H1 (cell line): ENCODE data around the gene ZFAND3. TPM values are rescaled to one million over a fixed set of nuclear protein-coding genes. Genes with fewer than 3 reads are reported as not detected.
A peak's percentile ranks its signal among the peaks of the same experiment; 100 is the strongest.

Experiments
- CTCF ChIA-PET: fragments of 300-600 bp; sonication (Branson Sonifier 250); formaldehyde crosslinking; loops from one replicate; lab custom pipeline; 2021; ENCODE audit not compliant: partially characterized antibody; lab: Charles Lee
- POLR2A ChIA-PET: fragments of 300-600 bp; sonication (Branson Sonifier 250); formaldehyde crosslinking; loops from one replicate; lab custom pipeline; 2021; ENCODE audit warnings: inconsistent platforms; ENCODE audit not compliant: partially characterized antibody; lab: Charles Lee
- DNase-seq, 2 experiments: peaks; one replicate each; pipeline versions ENCODE4 v3.0.0 to v3.0.0-alpha.2; 2010 to 2022; ENCODE audit warnings: low spot score in 2 of 2, low read depth in 1 of 2, mixed read lengths in 1 of 2
- FAIRE-seq: peaks from 2 replicates; lab custom pipeline; 2011; peaks lifted over from hg19 to GRCh38; lab: Jason Lieb, UNC
- H2AFZ ChIP-seq: 2 replicates; pipeline ENCODE4 v1.8.1; 2012; ENCODE audit warnings: low read length, inconsistent platforms
- H2AK5ac ChIP-seq: 2 replicates; pipeline ENCODE4 v1.6.1; 2013; ENCODE audit warnings: low read depth, low read length
- H2BK120ac ChIP-seq: replicated peaks from 2 replicates; pipeline ENCODE3; 2013; ENCODE audit warnings: low read depth, low read length, inconsistent platforms
- H2BK12ac ChIP-seq: 2 replicates; pipeline ENCODE4 v1.6.1; 2013; ENCODE audit warnings: low read depth, low read length
- H2BK15ac ChIP-seq: 2 replicates; pipeline ENCODE4 v1.6.1; 2013; ENCODE audit warnings: low read length
- H2BK20ac ChIP-seq: 2 replicates; pipeline ENCODE4 v1.6.1; 2013; ENCODE audit warnings: low read length
- H2BK5ac ChIP-seq: 2 replicates; pipeline ENCODE4 v1.6.1; 2013; ENCODE audit warnings: low read depth, low read length
- H3K14ac ChIP-seq: 2 replicates; pipeline ENCODE4 v1.6.1; 2013; ENCODE audit warnings: inconsistent platforms; ENCODE audit not compliant: insufficient read length
- H3K18ac ChIP-seq: 2 replicates; pipeline ENCODE4 v1.6.1; 2013; ENCODE audit warnings: low read length; ENCODE audit errors: extremely low read depth
- H3K23ac ChIP-seq: 2 replicates; pipeline ENCODE4 v1.6.1; 2013; ENCODE audit warnings: inconsistent platforms; ENCODE audit not compliant: insufficient read length
- H3K23me2 ChIP-seq: 2 replicates; pipeline ENCODE4 v1.6.1; 2013; ENCODE audit warnings: low read depth, low read length
- H3K27ac ChIP-seq: 2 replicates; pipeline ENCODE4 v1.6.1; 2011; ENCODE audit warnings: low read depth, low read length, inconsistent platforms
- H3K27me3 ChIP-seq, 4 experiments: replicated peaks in 1 of 4; 1 replicate in 1 of 4; 2 replicates in 3 of 4; pipeline versions ENCODE4 v1.6.1 to v1.8.1; 2011 to 2013; ENCODE audit warnings: low read length in 3 of 4, mild to moderate bottlenecking in 3 of 4, inconsistent platforms in 2 of 4, mixed read lengths in 2 of 4, moderate library complexity in 1 of 4; ENCODE audit not compliant: control insufficient read depth in 3 of 4, insufficient read depth in 3 of 4; ENCODE audit errors: extremely low read depth in 1 of 4
- H3K36me3 ChIP-seq, 4 experiments: 2 replicates each; pipeline versions ENCODE4 v1.6.1 to v1.8.1; 2011 to 2013; ENCODE audit warnings: mild to moderate bottlenecking in 4 of 4, low read length in 3 of 4, moderate library complexity in 2 of 4, control low read depth in 1 of 4, inconsistent platforms in 1 of 4; ENCODE audit not compliant: insufficient read depth in 4 of 4, control insufficient read depth in 2 of 4
- H3K4ac ChIP-seq: replicated peaks from 2 replicates; pipeline ENCODE3; 2013; ENCODE audit warnings: low read length, low read depth, mixed read lengths, inconsistent platforms; ENCODE audit not compliant: insufficient read length
- H3K4me1 ChIP-seq, 4 experiments: replicated peaks in 1 of 4; 1 replicate in 1 of 4; 2 replicates in 3 of 4; pipeline versions ENCODE4 v1.6.1 to v1.8.1; 2011 to 2013; ENCODE audit warnings: low read length in 3 of 4, inconsistent platforms in 2 of 4, mixed read lengths in 1 of 4; ENCODE audit not compliant: insufficient read depth in 4 of 4, control insufficient read depth in 3 of 4
- H3K4me2 ChIP-seq, 2 experiments: 2 replicates each; pipeline versions ENCODE4 v1.6.1 to v1.8.1; 2011 to 2013; ENCODE audit warnings: low read depth in 2 of 2, low read length in 2 of 2, control low read depth in 1 of 2, inconsistent platforms in 1 of 2, mild to moderate bottlenecking in 1 of 2; ENCODE audit not compliant: insufficient read depth in 1 of 2
- H3K4me3 ChIP-seq, 4 experiments: fragments of 200-600, 300-600 bp in 1 of 4; sonication (generic), shearing (Covaris generic), sonication (Bioruptor Twin) in 1 of 4; 2 replicates each; pipeline versions ENCODE4 v1.5.1 to v1.8.1; 2011 to 2016; ENCODE audit warnings: low read length in 4 of 4, low read depth in 3 of 4, control low read depth in 2 of 4, inconsistent platforms in 2 of 4, mild to moderate bottlenecking in 2 of 4, mixed read lengths in 1 of 4, moderate library complexity in 1 of 4; ENCODE audit not compliant: insufficient read depth in 2 of 4; ENCODE audit errors: extremely low read depth in 1 of 4
- H3K56ac ChIP-seq: replicated peaks from 2 replicates; pipeline ENCODE3; 2013; ENCODE audit warnings: low read depth, mild to moderate bottlenecking, mixed read lengths, low read length, inconsistent platforms; ENCODE audit not compliant: insufficient read length
- H3K79me1 ChIP-seq: 2 replicates; pipeline ENCODE4 v1.6.1; 2013; ENCODE audit warnings: low read depth, low read length, control low read depth
- H3K79me2 ChIP-seq, 2 experiments: 2 replicates each; pipeline versions ENCODE4 v1.6.1 to v1.8.1; 2012 to 2013; ENCODE audit warnings: low read length in 2 of 2, mild to moderate bottlenecking in 2 of 2, inconsistent platforms in 1 of 2; ENCODE audit not compliant: insufficient read depth in 2 of 2, control insufficient read depth in 1 of 2
- H3K9ac ChIP-seq, 4 experiments: replicated peaks in 1 of 4; 1 replicate in 1 of 4; 2 replicates in 3 of 4; pipeline versions ENCODE4 v1.6.1 to v1.8.1; 2011 to 2013; ENCODE audit warnings: low read depth in 3 of 4, low read length in 3 of 4, control low read depth in 2 of 4, mild to moderate bottlenecking in 2 of 4, moderate library complexity in 2 of 4, inconsistent platforms in 1 of 4; ENCODE audit errors: extremely low read depth in 1 of 4
- H3K9me3 ChIP-seq, 2 experiments: 2 replicates each; pipeline versions ENCODE4 v1.6.1 to v1.8.1; 2012 to 2013; ENCODE audit warnings: mild to moderate bottlenecking in 2 of 2, moderate library complexity in 2 of 2, control low read depth in 1 of 2, inconsistent platforms in 1 of 2, low read depth in 1 of 2, low read length in 1 of 2, mixed read lengths in 1 of 2; ENCODE audit not compliant: insufficient read depth in 2 of 2
- H4K20me1 ChIP-seq, 2 experiments: replicated peaks in 1 of 2; 2 replicates each; pipeline versions ENCODE3 to v1.8.1; 2011 to 2013; ENCODE audit warnings: inconsistent platforms in 2 of 2, low read length in 2 of 2, mild to moderate bottlenecking in 1 of 2; ENCODE audit not compliant: insufficient read depth in 2 of 2, control insufficient read depth in 1 of 2
- H4K5ac ChIP-seq: 2 replicates; pipeline ENCODE4 v1.6.1; 2013; ENCODE audit warnings: low read length, low read depth, mixed read lengths, inconsistent platforms; ENCODE audit not compliant: insufficient read length
- H4K8ac ChIP-seq: 2 replicates; pipeline ENCODE4 v1.8.0; 2013; ENCODE audit warnings: mild to moderate bottlenecking, moderate library complexity, low read length, inconsistent platforms; ENCODE audit not compliant: insufficient read depth; ENCODE audit errors: extremely low read depth
- H4K91ac ChIP-seq: replicated peaks from 2 replicates; pipeline ENCODE3; 2013; ENCODE audit warnings: low read length, mixed read lengths, inconsistent platforms; ENCODE audit not compliant: insufficient read length
- BCL11A ChIP-seq, 2 experiments: IDR thresholded peaks; one replicate each; pipeline ENCODE4 v1.6.1; 2011; ENCODE audit warnings: low read depth in 2 of 2, low read length in 2 of 2, mild to moderate bottlenecking in 2 of 2
- CBX8 ChIP-seq: fragments of 300-800, 300-1000 bp; sonication (generic); IDR thresholded peaks from 2 replicates; pipeline ENCODE4 v1.7.1; 2016; ENCODE audit warnings: low read depth, low read length, borderline replicate concordance
- EGR1 ChIP-seq: IDR thresholded peaks from 2 replicates; pipeline ENCODE4 v1.6.1; 2011; ENCODE audit warnings: low read depth, low read length, borderline replicate concordance
- GTF2F1 ChIP-seq: IDR thresholded peaks from 2 replicates; pipeline ENCODE4 v1.6.1; 2012; ENCODE audit warnings: low read depth, low read length, improper control_type of control experiment, borderline replicate concordance
- HDAC2 ChIP-seq, 2 experiments: fragments of 300-600 bp in 1 of 2; sonication (generic) in 1 of 2; IDR thresholded peaks; 2 replicates each; pipeline ENCODE4 v1.6.1; 2011 to 2012; ENCODE audit warnings: low read depth in 2 of 2, low read length in 2 of 2, mild to moderate bottlenecking in 2 of 2, moderate library complexity in 2 of 2, borderline replicate concordance in 1 of 2, inconsistent platforms in 1 of 2
- RFX5 ChIP-seq: IDR thresholded peaks from 2 replicates; pipeline ENCODE4 v1.6.1; 2011; ENCODE audit warnings: low read depth, low read length, improper control_type of control experiment, borderline replicate concordance
- SAP30 ChIP-seq: fragments of 300-600 bp; sonication (generic); IDR thresholded peaks from 2 replicates; pipeline ENCODE4 v1.7.1; 2012; ENCODE audit warnings: low read length, moderate library complexity, mild to moderate bottlenecking, inconsistent platforms; ENCODE audit not compliant: insufficient read depth, insufficient replicate concordance
- SIRT6 ChIP-seq: IDR thresholded peaks from one replicate; pipeline ENCODE4 v1.7.1; 2012; ENCODE audit warnings: low read length, inconsistent platforms
- SRF ChIP-seq: IDR thresholded peaks from 2 replicates; pipeline ENCODE4 v1.6.1; 2011; ENCODE audit warnings: mild to moderate bottlenecking, low read depth, low read length, moderate library complexity
- TAF1 ChIP-seq: IDR thresholded peaks from 2 replicates; pipeline ENCODE4 v1.6.1; 2011; ENCODE audit warnings: mild to moderate bottlenecking, low read depth, low read length
- TBP ChIP-seq: IDR thresholded peaks from 2 replicates; pipeline ENCODE4 v1.6.1; 2011; ENCODE audit warnings: low read depth, low read length, improper control_type of control experiment
- ZNF274 ChIP-seq: IDR thresholded peaks from 2 replicates; pipeline ENCODE4 v1.7.0; 2012; ENCODE audit warnings: low read length, borderline replicate concordance; ENCODE audit errors: extremely low read depth
- WGBS, 2 experiments: shearing (Covaris generic) in 1 of 2; methylation state at CpG; one replicate each; pipeline versions ENCODE4 v1.1.6 to v1.1.7; 2013 to 2015; ENCODE audit warnings: low lambda C conversion rate in 2 of 2, mixed read lengths in 2 of 2, inconsistent platforms in 1 of 2, low coverage in 1 of 2, missing lambda C conversion rate in 1 of 2; ENCODE audit not compliant: insufficient replicate concordance in 2 of 2, insufficient coverage in 1 of 2, insufficient read length in 1 of 2; ENCODE audit errors: extremely low coverage in 1 of 2, missing lambda C conversion rate in 1 of 2; 5-methylcytosine and 5-hydroxymethylcytosine counted together
- polyA plus RNA-seq, 7 experiments: library from polyadenylated mRNA; depleted of rRNA in 3 of 7; stranded (reverse) in 5 of 7; unstranded in 2 of 7; fragments of >200 nt in 5 of 7; fragments of 200-250 nt in 2 of 7; gene quantifications; 1 replicate in 5 of 7; 2 replicates in 1 of 7; 4 replicates in 1 of 7; pipeline versions ENCODE4 v1.2.1 to v1.2.3, GENCODE V29; 2011 to 2013; ENCODE audit warnings: missing spikeins in 2 of 7, mixed read lengths in 2 of 7
- total RNA-seq: library from RNA; stranded (reverse); fragmentation: NEBNext Ultra II Directional; extraction: Animal tissue kit (Norgen Biotek cat#: 25700); gene quantifications from 2 replicates; pipeline ENCODE4 v1.2.1, GENCODE V29; 2021
- TF ChIP-seq, protein P1 (sequence below): IDR thresholded peaks from 2 replicates; pipeline ENCODE4 v1.6.1; 2011; ENCODE audit warnings: low read depth, mild to moderate bottlenecking, low read length; ENCODE audit not compliant: insufficient read depth

The ZFAND3 gene
- total and polyA plus RNA-seq, 2 of the 8 experiments (the other 6 are each of a cell fraction or from before 2014, with no cell fraction given): 13.0 to 51.3 TPM

DNA sequence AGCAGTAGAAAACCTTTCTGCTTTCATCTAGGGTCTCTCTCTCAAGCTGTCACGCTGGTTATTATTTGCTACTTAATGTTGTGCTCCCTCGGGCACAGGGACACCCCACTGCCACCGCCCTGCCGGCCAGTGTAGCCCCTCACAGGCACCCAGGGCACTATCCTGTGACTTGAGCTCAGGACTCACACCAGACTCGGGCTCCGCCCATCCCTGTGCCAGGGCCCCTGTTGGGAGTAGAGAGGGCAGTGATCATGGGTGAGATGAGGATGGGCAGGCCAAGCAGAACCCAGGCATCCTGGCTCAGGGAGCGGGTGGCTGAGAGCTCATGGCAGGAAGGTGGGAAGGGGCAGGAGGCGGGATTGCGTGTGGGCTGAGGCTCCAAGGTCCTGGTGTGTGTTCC lies 371.9 kb downstream of the ZFAND3 start:
- Histone ChIP-seq H3K27ac (no peak overlapping the region), H3K4me3 (no peak overlapping the region), H2BK20ac (no peak overlapping the region), H4K5ac (no peak overlapping the region), H3K79me1 (no peaks in the 10 kb centered on the region), H2BK12ac (no peak overlapping the region; the same call in 1 of the 2 replicates), H4K91ac (peak overlapping the region; percentile 0), H3K36me3 (no peaks in the 10 kb centered on the region), H3K27me3 (no peaks in the 10 kb centered on the region), H3K4ac (no peak overlapping the region), H3K14ac (no peak overlapping the region), H3K79me2 (no peaks in the 10 kb centered on the region), H3K4me1 (peaks cover 7 to 27% (median 18%) of the 10 kb centered on the region in 4 experiments), H2AK5ac (peak overlapping the region; percentile 66; the same call in 1 of the 2 replicates), H3K18ac (no peak overlapping the region), H2AFZ (no peak overlapping the region), H3K23me2 (no peaks in the 10 kb centered on the region), H3K9me3 (no peaks in the 10 kb centered on the region), H3K4me2 (peak overlapping the region; percentile 4 to 18; a peak in 1 of 4 replicates), H3K23ac (no peak overlapping the region), H4K8ac (no peak overlapping the region), H2BK120ac (no peak overlapping the region), H3K56ac (no peak overlapping the region), H4K20me1 (no peaks in the 10 kb centered on the region), H3K9ac (no peak overlapping the region), H2BK5ac (no peak overlapping the region), H2BK15ac (no peak overlapping the region)
- DNase-seq (peak in 1 of 2 experiments; percentile 50), FAIRE-seq (no peak)
- ChIA-PET CTCF (interaction anchor here (0.8 to 1.4 kb wide), 5 partner anchors 12 to 303 kb away, joined by 3 to 7 read pairs (median 3); no protein-coding TSS in a partner anchor), POLR2A (interaction anchor here (1.6 kb wide), 1 partner anchor 9 kb away, joined by 3 read pairs; no protein-coding TSS in a partner anchor)
- 80% methylated on average over 9 of the region's 9 CpGs; no CpG with 5 or more reads in 1 of the 2 experiments for WGBS, 2 experiments
- TF ChIP-seq SAP30: no peak
- TF ChIP-seq GTF2F1: no peak
- no peak for TF ChIP-seq RFX5
- no peak for TF ChIP-seq HDAC2 (IDR thresholded peaks at IDR 0.05; ENCODE audit: borderline replicate concordance in 1 of 2, low read depth in 2 of 2, low read length in 2 of 2)
- TF ChIP-seq, protein P1, sequence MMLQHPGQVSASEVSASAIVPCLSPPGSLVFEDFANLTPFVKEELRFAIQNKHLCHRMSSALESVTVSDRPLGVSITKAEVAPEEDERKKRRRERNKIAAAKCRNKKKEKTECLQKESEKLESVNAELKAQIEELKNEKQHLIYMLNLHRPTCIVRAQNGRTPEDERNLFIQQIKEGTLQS: no peak
- no peak for TF ChIP-seq EGR1
- no peak for TF ChIP-seq SIRT6
- no peak for TF ChIP-seq TAF1
- no peak for TF ChIP-seq SRF
- no peak for TF ChIP-seq CBX8
- no peak for TF ChIP-seq BCL11A (IDR thresholded peaks at IDR 0.05; ENCODE audit: low read depth in 2 of 2, low read length in 2 of 2)
- no peak for TF ChIP-seq ZNF274
- no peak for TF ChIP-seq TBP
